GM12878 (cell line): ENCODE results near the gene ATXN7L1. TPM values are rescaled to one million over a fixed set of nuclear protein-coding genes. Genes with fewer than 3 reads are reported as not detected.

ENCODE experiments used
- ATAC-seq: fragments of 200-7000 bp; cut with Tn5 transposase; 3 replicates; pipeline ENCODE4 v1.9.1; 2020; ENCODE audit warnings: mild to moderate bottlenecking, moderate library complexity
- BruUV-seq: library from RNA; stranded (reverse); fragments of 400-500 nt; replicated peaks from 2 replicates; lab custom pipeline; 2021; lab: Mats Ljungman, UMichigan
- CTCF ChIA-PET: fragments of 300-600 bp; sonication (Branson Sonifier 250); formaldehyde crosslinking; extraction: SDS; loops from one replicate; lab custom pipeline; 2021; ENCODE audit warnings: inconsistent platforms; lab: Yijun Ruan, JAX
- POLR2A ChIA-PET: fragments of 350-600 bp; formaldehyde crosslinking; extraction: SDS; loops from one replicate; lab custom pipeline; 2021; ENCODE audit warnings: inconsistent platforms; lab: Charles Lee
- RAD21 ChIA-PET: fragments of 300-600 bp; sonication (Branson Sonifier 250); formaldehyde crosslinking; loops from one replicate; lab custom pipeline; 2023; ENCODE audit warnings: antibody characterized with exemption; ENCODE audit not compliant: unreplicated experiment; lab: Charles Lee
- SMC1A ChIA-PET: fragments of 300-600 bp; sonication (Branson Sonifier 250); formaldehyde crosslinking; loops from one replicate; lab custom pipeline; 2023; ENCODE audit not compliant: unreplicated experiment, uncharacterized antibody; lab: Charles Lee
- DNase-seq: peaks from one replicate; pipeline ENCODE4 v3.0.0-alpha.2; 2011; ENCODE audit warnings: low read depth, low spot score
- FAIRE-seq: peaks from 3 replicates; lab custom pipeline; 2011; peaks lifted over from hg19 to GRCh38; lab: Jason Lieb, UNC
- H2AFZ ChIP-seq: 2 replicates; pipeline ENCODE4 v1.6.0; 2011; ENCODE audit warnings: low read depth, low read length, control low read depth; ENCODE audit not compliant: control insufficient read depth
- H3K27ac ChIP-seq: 2 replicates; pipeline ENCODE4 v1.5.1; 2011; ENCODE audit warnings: control low read depth; ENCODE audit not compliant: control insufficient read depth, insufficient read depth
- H3K27me3 ChIP-seq, 2 experiments: replicated peaks in 1 of 2; 2 replicates each; pipeline versions ENCODE4 v1.6.0 to v1.6.1; 2011; ENCODE audit warnings: low read length in 1 of 2; ENCODE audit not compliant: control insufficient read depth in 2 of 2, insufficient read depth in 2 of 2
- H3K36me3 ChIP-seq, 2 experiments: 2 replicates each; pipeline ENCODE4 v1.5.1; 2011; ENCODE audit warnings: low read length in 1 of 2; ENCODE audit not compliant: control insufficient read depth in 2 of 2, insufficient read depth in 2 of 2
- H3K4me1 ChIP-seq: 2 replicates; pipeline ENCODE4 v1.6.1; 2011; ENCODE audit warnings: mild to moderate bottlenecking, low read length, moderate library complexity, mixed read lengths; ENCODE audit not compliant: control insufficient read depth, insufficient read depth
- H3K4me2 ChIP-seq: 2 replicates; pipeline ENCODE4 v1.6.0; 2011; ENCODE audit warnings: control low read depth; ENCODE audit not compliant: control insufficient read depth, insufficient read depth
- H3K4me3 ChIP-seq: fragments of 200-600 bp; sonication (generic); 2 replicates; pipeline ENCODE4 v1.5.1; 2016
- H3K79me2 ChIP-seq: 2 replicates; pipeline ENCODE4 v1.6.0; 2011; ENCODE audit warnings: low read length; ENCODE audit not compliant: control insufficient read depth, insufficient read depth
- H3K9ac ChIP-seq: 2 replicates; pipeline ENCODE4 v1.8.0; 2011; ENCODE audit warnings: low read length, control low read depth, mixed read lengths; ENCODE audit not compliant: control insufficient read depth, insufficient read depth
- H3K9me3 ChIP-seq: replicated peaks from 3 replicates; pipeline ENCODE4 v1.5.1; 2011; ENCODE audit warnings: mild to moderate bottlenecking, low read length; ENCODE audit not compliant: control insufficient read depth, insufficient read depth
- H4K20me1 ChIP-seq: 2 replicates; pipeline ENCODE4 v1.6.0; 2011; ENCODE audit not compliant: control insufficient read depth, insufficient read depth
- ATF7 ChIP-seq: fragments of 450-650 bp; IDR thresholded peaks from 2 replicates; pipeline ENCODE4 v1.6.1; 2016; ENCODE audit warnings: low read depth, mild to moderate bottlenecking
- ESRRA ChIP-seq: IDR thresholded peaks from 2 replicates; pipeline ENCODE4 v1.6.1; 2012; ENCODE audit warnings: mild to moderate bottlenecking, low read length, improper control_type of control experiment
- IRF3 ChIP-seq: fragments of 450-650 bp; IDR thresholded peaks from 2 replicates; pipeline ENCODE4 v1.6.1; 2014; ENCODE audit warnings: mild to moderate bottlenecking
- KLF5 ChIP-seq: fragments of 450-650 bp; IDR thresholded peaks from 2 replicates; pipeline ENCODE4 v1.6.1; 2014; ENCODE audit warnings: mild to moderate bottlenecking; ENCODE audit not compliant: partially characterized antibody
- NKRF ChIP-seq: fragments of 450-650 bp; conservative IDR thresholded peaks from 2 replicates; pipeline ENCODE4 v1.6.1; 2017; ENCODE audit warnings: mild to moderate bottlenecking, moderate library complexity
- SREBF1 ChIP-seq: IDR thresholded peaks from 2 replicates; pipeline ENCODE4 v1.6.1; 2012; ENCODE audit warnings: mild to moderate bottlenecking, low read length
- TCF12 ChIP-seq: IDR thresholded peaks from 2 replicates; pipeline ENCODE4 v1.6.1; 2011; ENCODE audit warnings: low read depth, mild to moderate bottlenecking, low read length
- ZBTB40 ChIP-seq: fragments of 450-650 bp; IDR thresholded peaks from 2 replicates; pipeline ENCODE4 v1.6.1; 2016; ENCODE audit warnings: mild to moderate bottlenecking, moderate library complexity, borderline replicate concordance
- WGBS: methylation state at CpG from one replicate; pipeline ENCODE4 v1.1.6; 2016; ENCODE audit warnings: low lambda C conversion rate; ENCODE audit not compliant: insufficient replicate concordance, insufficient coverage; ENCODE audit errors: missing lambda C conversion rate; 5-methylcytosine and 5-hydroxymethylcytosine counted together
- in situ Hi-C: fragments of 300-500 bp; cut with MboI; formaldehyde crosslinking; loops from 9 replicates; pipeline ENCODE4 v1.14.3; 2018; ENCODE audit warnings: mixed read lengths
- intact Hi-C: fragments of 100-400 bp; cut with micrococcal nuclease; formaldehyde crosslinking; loops from one replicate; pipeline ENCODE4 v1.14.2; 2022; ENCODE audit not compliant: unreplicated experiment
- polyA plus RNA-seq, 11 experiments: library from polyadenylated mRNA; depleted of rRNA in 4 of 11; unstranded in 6 of 11; stranded (reverse) in 5 of 11; fragments of >200 nt; fragmentation: Nextera tagmentation in 4 of 11; fragmentation: Illumina TruSeq in 1 of 11; extraction: Ambion mirVana in 4 of 11; extraction: Trizol in 1 of 11; gene quantifications; 1 replicate in 1 of 11; 2 replicates in 10 of 11; pipeline versions ENCODE4 v1.2.1 to v1.2.3, GENCODE V29; 2011 to 2016; ENCODE audit warnings: inconsistent platforms in 2 of 11, missing spikeins in 2 of 11, low read depth in 1 of 11
- total RNA-seq, 4 experiments: library from RNA; depleted of rRNA in 3 of 4; stranded (reverse); fragments of >200 nt in 3 of 4; fragmentation: Illumina TruSeq in 1 of 4; extraction: Trizol in 1 of 4; gene quantifications; 2 replicates each; pipeline versions ENCODE4 v1.2.1 to v1.2.3, GENCODE V29; 2013 to 2021
- TF ChIP-seq, protein P1 (sequence below): fragments of 450-650 bp; IDR thresholded peaks from 2 replicates; pipeline ENCODE4 v1.6.1; 2017; ENCODE audit warnings: mild to moderate bottlenecking, moderate library complexity
- TF ChIP-seq, protein P2 (sequence below): IDR thresholded peaks from 2 replicates; pipeline ENCODE4 v1.6.1; 2012; ENCODE audit warnings: low read depth, low read length, improper control_type of control experiment

Gene ATXN7L1
- total and polyA plus RNA-seq, 10 of the 15 experiments (the other 5 are each of a cell fraction or from before 2014, with no cell fraction given), result 0.40 to 2.9 (median 1.2) TPM

DNA sequence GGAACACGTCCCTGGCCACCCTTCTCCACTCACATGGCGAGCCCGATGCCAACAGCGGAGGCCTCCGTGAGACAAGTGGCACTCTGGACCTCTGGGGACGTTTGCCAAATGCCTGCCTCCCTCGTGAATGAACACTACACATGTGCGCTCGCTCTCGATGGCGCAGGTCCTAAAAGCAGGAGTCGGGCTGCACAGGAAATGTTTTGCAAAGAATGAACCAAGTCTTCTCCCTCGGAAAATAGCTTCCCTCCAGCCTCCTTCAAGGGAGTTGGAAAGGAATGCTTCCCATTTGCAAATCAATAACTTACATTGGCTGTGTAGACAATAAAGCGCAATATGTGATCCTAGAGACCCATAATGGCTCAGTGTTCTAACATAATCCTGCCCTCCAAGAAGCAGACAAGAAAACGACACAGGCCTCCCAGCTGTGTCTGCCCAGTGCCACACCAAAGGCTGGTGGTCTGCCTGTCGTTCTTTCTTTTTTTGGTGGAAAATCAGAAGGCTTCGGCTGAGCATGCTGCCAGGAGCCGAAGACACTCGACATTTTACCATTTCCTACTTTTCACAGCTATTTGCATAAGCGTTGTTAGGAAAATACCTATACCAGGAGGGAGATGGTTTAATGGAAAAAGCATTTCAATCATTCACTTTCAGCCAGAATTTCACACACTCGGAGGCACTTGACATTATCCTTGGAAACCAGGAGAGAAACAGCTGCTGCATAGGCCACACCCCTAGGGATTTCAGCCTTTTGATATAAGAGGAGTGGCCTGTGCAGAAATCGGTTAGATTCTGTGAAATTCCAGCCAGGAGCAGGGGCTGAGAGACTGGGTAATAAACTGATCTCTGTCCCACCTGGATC is 38.4 kb downstream of the ATXN7L1 start:
- ChIA-PET SMC1A (no interaction called here), POLR2A (no interaction called here), RAD21 (no interaction called here), CTCF (no interaction called here)
- no peak for FAIRE-seq
- Histone ChIP-seq H3K79me2 (no peaks in the 10 kb centered on the region), H3K27ac (no peak overlapping the region), H3K9ac (no peak overlapping the region), H3K9me3 (no peaks in the 10 kb centered on the region), H3K4me3 (no peak overlapping the region), H3K4me2 (no peak overlapping the region), H4K20me1 (no peaks in the 10 kb centered on the region), H2AFZ (no peak overlapping the region), H3K4me1 (no peaks in the 10 kb centered on the region), H3K36me3 (no peaks in the 10 kb centered on the region), H3K27me3 (peaks cover 3 to 13% of the 10 kb centered on the region in 2 experiments; a peak in 3 of 4 replicates)
- ATAC-seq, result no peak
- in situ Hi-C loops, result no loop called here
- DNase-seq, result no peak
- intact Hi-C loops, result no loop called here
- BruUV-seq, result no TSS peak
- WGBS, result 58% methylated on average over 22 of the region's 22 CpGs
- TF ChIP-seq, protein P1, sequence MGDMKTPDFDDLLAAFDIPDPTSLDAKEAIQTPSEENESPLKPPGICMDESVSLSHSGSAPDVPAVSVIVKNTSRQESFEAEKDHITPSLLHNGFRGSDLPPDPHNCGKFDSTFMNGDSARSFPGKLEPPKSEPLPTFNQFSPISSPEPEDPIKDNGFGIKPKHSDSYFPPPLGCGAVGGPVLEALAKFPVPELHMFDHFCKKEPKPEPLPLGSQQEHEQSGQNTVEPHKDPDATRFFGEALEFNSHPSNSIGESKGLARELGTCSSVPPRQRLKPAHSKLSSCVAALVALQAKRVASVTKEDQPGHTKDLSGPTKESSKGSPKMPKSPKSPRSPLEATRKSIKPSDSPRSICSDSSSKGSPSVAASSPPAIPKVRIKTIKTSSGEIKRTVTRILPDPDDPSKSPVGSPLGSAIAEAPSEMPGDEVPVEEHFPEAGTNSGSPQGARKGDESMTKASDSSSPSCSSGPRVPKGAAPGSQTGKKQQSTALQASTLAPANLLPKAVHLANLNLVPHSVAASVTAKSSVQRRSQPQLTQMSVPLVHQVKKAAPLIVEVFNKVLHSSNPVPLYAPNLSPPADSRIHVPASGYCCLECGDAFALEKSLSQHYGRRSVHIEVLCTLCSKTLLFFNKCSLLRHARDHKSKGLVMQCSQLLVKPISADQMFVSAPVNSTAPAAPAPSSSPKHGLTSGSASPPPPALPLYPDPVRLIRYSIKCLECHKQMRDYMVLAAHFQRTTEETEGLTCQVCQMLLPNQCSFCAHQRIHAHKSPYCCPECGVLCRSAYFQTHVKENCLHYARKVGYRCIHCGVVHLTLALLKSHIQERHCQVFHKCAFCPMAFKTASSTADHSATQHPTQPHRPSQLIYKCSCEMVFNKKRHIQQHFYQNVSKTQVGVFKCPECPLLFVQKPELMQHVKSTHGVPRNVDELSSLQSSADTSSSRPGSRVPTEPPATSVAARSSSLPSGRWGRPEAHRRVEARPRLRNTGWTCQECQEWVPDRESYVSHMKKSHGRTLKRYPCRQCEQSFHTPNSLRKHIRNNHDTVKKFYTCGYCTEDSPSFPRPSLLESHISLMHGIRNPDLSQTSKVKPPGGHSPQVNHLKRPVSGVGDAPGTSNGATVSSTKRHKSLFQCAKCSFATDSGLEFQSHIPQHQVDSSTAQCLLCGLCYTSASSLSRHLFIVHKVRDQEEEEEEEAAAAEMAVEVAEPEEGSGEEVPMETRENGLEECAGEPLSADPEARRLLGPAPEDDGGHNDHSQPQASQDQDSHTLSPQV, result no peak
- TF ChIP-seq ZBTB40 (no peak), ATF7 (no peak), KLF5 (no peak), SREBF1 (no peak), NKRF (no peak), ESRRA (no peak), IRF3 (no peak), TCF12 (no peak)
- TF ChIP-seq, protein P2, sequence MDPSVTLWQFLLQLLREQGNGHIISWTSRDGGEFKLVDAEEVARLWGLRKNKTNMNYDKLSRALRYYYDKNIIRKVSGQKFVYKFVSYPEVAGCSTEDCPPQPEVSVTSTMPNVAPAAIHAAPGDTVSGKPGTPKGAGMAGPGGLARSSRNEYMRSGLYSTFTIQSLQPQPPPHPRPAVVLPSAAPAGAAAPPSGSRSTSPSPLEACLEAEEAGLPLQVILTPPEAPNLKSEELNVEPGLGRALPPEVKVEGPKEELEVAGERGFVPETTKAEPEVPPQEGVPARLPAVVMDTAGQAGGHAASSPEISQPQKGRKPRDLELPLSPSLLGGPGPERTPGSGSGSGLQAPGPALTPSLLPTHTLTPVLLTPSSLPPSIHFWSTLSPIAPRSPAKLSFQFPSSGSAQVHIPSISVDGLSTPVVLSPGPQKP, result no peak
